IMR-90 (cell line): ENCODE data around the gene RETREG1. TPM values are rescaled to one million over a fixed set of nuclear protein-coding genes. Genes with fewer than 3 reads are reported as not detected.
A peak's percentile ranks its signal among the peaks of the same experiment; 100 is the strongest.

Experiments used
- ATAC-seq: fragments of 200-7000 bp; cut with Tn5 transposase; 2 replicates; pipeline ENCODE4 v1.9.1; 2020; ENCODE audit warnings: low read depth, mild to moderate bottlenecking, moderate library complexity
- BruUV-seq: library from RNA; stranded (reverse); fragments of 400-500 nt; replicated peaks from 2 replicates; lab custom pipeline; 2021; lab: Mats Ljungman, UMichigan
- CTCF ChIA-PET: fragments of 300-600 bp; formaldehyde crosslinking; extraction: SDS; loops from one replicate; lab custom pipeline; 2021; ENCODE audit warnings: antibody characterized with exemption; lab: Yijun Ruan, JAX
- POLR2A ChIA-PET: fragments of 300-600 bp; sonication (Branson Sonifier 250); formaldehyde crosslinking; loops from one replicate; lab custom pipeline; 2022; ENCODE audit warnings: antibody characterized with exemption; ENCODE audit not compliant: unreplicated experiment; lab: Charles Lee
- DNase-seq: peaks from one replicate; pipeline ENCODE4 v3.0.0; 2013
- H2AFZ ChIP-seq: replicated peaks from 2 replicates; pipeline ENCODE3; 2013; ENCODE audit warnings: low read length, mild to moderate bottlenecking; ENCODE audit not compliant: poor library complexity
- H2AK5ac ChIP-seq: 2 replicates; pipeline ENCODE4 v1.6.1; 2013; ENCODE audit warnings: low read depth, low read length, inconsistent platforms
- H2AK9ac ChIP-seq: replicated peaks from 2 replicates; pipeline ENCODE3; 2013; ENCODE audit warnings: mild to moderate bottlenecking, low read depth, low read length, moderate library complexity; ENCODE audit not compliant: poor library complexity
- H2BK120ac ChIP-seq: 2 replicates; pipeline ENCODE4 v1.6.1; 2013; ENCODE audit warnings: low read depth, low read length, inconsistent platforms
- H2BK15ac ChIP-seq: 3 replicates; pipeline ENCODE4 v1.6.1; 2013; ENCODE audit warnings: low read depth, low read length, inconsistent platforms
- H2BK20ac ChIP-seq: 2 replicates; pipeline ENCODE4 v1.6.1; 2013; ENCODE audit warnings: low read depth, mild to moderate bottlenecking, inconsistent platforms, low read length, moderate library complexity
- H2BK5ac ChIP-seq: 2 replicates; pipeline ENCODE4 v1.6.1; 2013; ENCODE audit warnings: mild to moderate bottlenecking, low read depth, low read length, inconsistent platforms; ENCODE audit not compliant: poor library complexity, severe bottlenecking
- H3K14ac ChIP-seq: replicated peaks from 2 replicates; pipeline ENCODE4 v1.6.1; 2013; ENCODE audit warnings: low read depth, low read length, inconsistent platforms
- H3K18ac ChIP-seq: 2 replicates; pipeline ENCODE4 v1.6.1; 2013; ENCODE audit warnings: low read depth, low read length, control low read depth
- H3K23ac ChIP-seq: 2 replicates; pipeline ENCODE4 v1.6.1; 2013; ENCODE audit warnings: low read depth, low read length, inconsistent platforms
- H3K27ac ChIP-seq: 2 replicates; pipeline ENCODE4 v1.5.1; 2013; ENCODE audit warnings: mild to moderate bottlenecking, control low read depth, low read length; ENCODE audit not compliant: insufficient read depth
- H3K27me3 ChIP-seq: 2 replicates; pipeline ENCODE4 v1.6.1; 2013; ENCODE audit warnings: low read length; ENCODE audit not compliant: control insufficient read depth, insufficient read depth
- H3K36me3 ChIP-seq: 2 replicates; pipeline ENCODE4 v1.6.1; 2013; ENCODE audit warnings: low read length, mixed read lengths; ENCODE audit not compliant: control insufficient read depth, insufficient read depth
- H3K4ac ChIP-seq: 2 replicates; pipeline ENCODE4 v1.6.1; 2013; ENCODE audit warnings: low read depth, low read length, inconsistent platforms
- H3K4me1 ChIP-seq: 2 replicates; pipeline ENCODE4 v1.6.1; 2013; ENCODE audit warnings: low read length, mixed read lengths; ENCODE audit not compliant: control insufficient read depth, insufficient read depth
- H3K4me2 ChIP-seq: 2 replicates; pipeline ENCODE4 v1.6.1; 2013; ENCODE audit warnings: low read depth, mild to moderate bottlenecking, control low read depth, low read length, moderate library complexity
- H3K4me3 ChIP-seq: 2 replicates; pipeline ENCODE4 v1.5.1; 2013; ENCODE audit warnings: low read depth, mild to moderate bottlenecking, control low read depth, low read length, moderate library complexity; ENCODE audit not compliant: insufficient read depth
- H3K56ac ChIP-seq: 2 replicates; pipeline ENCODE4 v1.6.1; 2013; ENCODE audit warnings: low read length, inconsistent platforms; ENCODE audit not compliant: insufficient read depth; ENCODE audit errors: extremely low read depth
- H3K79me1 ChIP-seq, 2 experiments: 2 replicates each; pipeline ENCODE4 v1.6.1; 2013; ENCODE audit warnings: low read length in 2 of 2, inconsistent platforms in 1 of 2, low read depth in 1 of 2
- H3K9ac ChIP-seq: 2 replicates; pipeline ENCODE4 v1.6.1; 2013; ENCODE audit warnings: low read depth, low read length, control low read depth
- H3K9me1 ChIP-seq: 2 replicates; pipeline ENCODE4 v1.6.1; 2013; ENCODE audit warnings: low read length, inconsistent platforms; ENCODE audit not compliant: insufficient read depth
- H3K9me3 ChIP-seq: 2 replicates; pipeline ENCODE4 v1.6.1; 2013; ENCODE audit warnings: low read length; ENCODE audit not compliant: control insufficient read depth, insufficient read depth
- H4K20me1 ChIP-seq: 2 replicates; pipeline ENCODE4 v1.6.1; 2013; ENCODE audit warnings: low read length, inconsistent platforms; ENCODE audit not compliant: insufficient read depth
- H4K5ac ChIP-seq: 2 replicates; pipeline ENCODE4 v1.6.1; 2013; ENCODE audit warnings: mild to moderate bottlenecking, low read depth, low read length, control low read depth
- H4K8ac ChIP-seq, 2 experiments: 2 replicates each; pipeline ENCODE4 v1.6.1; 2013; ENCODE audit warnings: low read depth in 2 of 2, low read length in 2 of 2, control low read depth in 1 of 2, inconsistent platforms in 1 of 2
- H4K91ac ChIP-seq: 2 replicates; pipeline ENCODE4 v1.6.1; 2013; ENCODE audit warnings: low read depth, low read length, inconsistent platforms; ENCODE audit not compliant: insufficient read depth
- MAFK ChIP-seq: IDR thresholded peaks from 2 replicates; pipeline ENCODE4 v1.6.1; 2012; ENCODE audit warnings: low read depth, low read length, improper control_type of control experiment
- MXI1 ChIP-seq: IDR thresholded peaks from 2 replicates; pipeline ENCODE4 v1.6.1; 2012; ENCODE audit warnings: low read depth, mild to moderate bottlenecking, low read length, moderate library complexity, borderline replicate concordance
- NFE2L2 ChIP-seq: fragments of 150-350 bp; IDR thresholded peaks from 2 replicates; pipeline ENCODE4 v1.6.1; 2016; ENCODE audit warnings: low read depth, mild to moderate bottlenecking, low read length
- RAD21 ChIP-seq: IDR thresholded peaks from 2 replicates; pipeline ENCODE4 v1.6.1; 2012; ENCODE audit warnings: low read length, improper control_type of control experiment
- RCOR1 ChIP-seq: IDR thresholded peaks from 2 replicates; pipeline ENCODE4 v1.6.1; 2012; ENCODE audit warnings: mild to moderate bottlenecking, low read length, improper control_type of control experiment; ENCODE audit not compliant: insufficient replicate concordance
- SMC3 ChIP-seq: fragments of 150-350 bp; IDR thresholded peaks from 2 replicates; pipeline ENCODE4 v1.6.1; 2016; ENCODE audit warnings: low read depth, mild to moderate bottlenecking, antibody characterized with exemption, low read length, moderate library complexity
- WGBS, 2 experiments: methylation state at CpG; one replicate each; pipeline versions ENCODE4 v1.1.5 to v1.1.7; 2013; ENCODE audit warnings: missing lambda C conversion rate in 2 of 2; ENCODE audit not compliant: insufficient read length in 1 of 2; ENCODE audit errors: extremely low coverage in 2 of 2; 5-methylcytosine and 5-hydroxymethylcytosine counted together
- dilution Hi-C: fragments of 300-500 bp; cut with HindIII; formaldehyde crosslinking; loops from one replicate; pipeline ENCODE4 v1.14.3; 2018; ENCODE audit warnings: low sequenced_read_pairs; ENCODE audit not compliant: unreplicated experiment
- in situ Hi-C: fragments of 300-500 bp; cut with MboI; formaldehyde crosslinking; loops from 3 replicates; pipeline ENCODE4 v1.14.3; 2019; ENCODE audit warnings: low sequenced_read_pairs, inconsistent platforms, mixed read lengths
- intact Hi-C: fragments of 100-400 bp; cut with micrococcal nuclease; formaldehyde crosslinking; loops from 2 replicates; pipeline ENCODE4 v1.10.0; 2022
- polyA plus RNA-seq, 3 experiments: library from polyadenylated mRNA; depleted of rRNA; stranded (reverse); fragments of >200 nt; gene quantifications; 2 replicates each; pipeline ENCODE4 v1.2.3, GENCODE V29; 2012; ENCODE audit warnings: low replicate concordance in 1 of 3
- total RNA-seq: library from RNA; depleted of rRNA; stranded (reverse); fragments of >200 nt; gene quantifications from 2 replicates; pipeline ENCODE4 v1.2.3, GENCODE V29; 2012
- TF ChIP-seq, protein P1 (sequence below): conservative IDR thresholded peaks from 2 replicates; pipeline ENCODE4 v1.5.1; 2012; ENCODE audit warnings: mild to moderate bottlenecking, low read depth, low read length, improper control_type of control experiment

RETREG1 gene
- total and polyA plus RNA-seq, 2 of the 4 experiments (the other 2 are of a cell fraction), result not detected

- H2BK20ac ChIP-seq, result no peak overlapping the region
- dilution Hi-C loops, result no loop called here
- no peak overlapping the region for H2BK5ac ChIP-seq
- no peak overlapping the region for H2BK120ac ChIP-seq
- no peak overlapping the region for H3K4ac ChIP-seq
- H4K5ac ChIP-seq, result no peak overlapping the region
- H2AK9ac ChIP-seq, result no peak overlapping the region
- no peak overlapping the region for H2AK5ac ChIP-seq
- no peak overlapping the region for H4K91ac ChIP-seq
- intact Hi-C loops, result loop anchor here (1.0 to 5.0 kb wide), 3 partner anchors 61 to 652 kb away; no protein-coding TSS in a partner anchor
- no peaks in the 10 kb centered on the region for H3K4me1 ChIP-seq
- no peak overlapping the region for H3K27ac ChIP-seq
- H3K23ac ChIP-seq, result no peak overlapping the region
- no peaks in the 10 kb centered on the region for H3K9me3 ChIP-seq
- H2AFZ ChIP-seq, result no peak overlapping the region
- no peak overlapping the region for H3K9ac ChIP-seq
- no TSS peak for BruUV-seq
- POLR2A ChIA-PET, result no interaction called here
- H3K14ac ChIP-seq, result no peak overlapping the region
- H3K9me1 ChIP-seq, result no peaks in the 10 kb centered on the region
- no peaks in the 10 kb centered on the region for H3K79me1 ChIP-seq
- in situ Hi-C loops, result no loop called here
- H3K56ac ChIP-seq, result no peak overlapping the region
- H4K20me1 ChIP-seq, result no peaks in the 10 kb centered on the region
- peaks cover 21% of the 10 kb centered on the region for H3K27me3 ChIP-seq
- TF ChIP-seq RCOR1 (no peak), RAD21 (peak; percentile 66), MAFK (no peak), MXI1 (no peak), SMC3 (peak; percentile 85), NFE2L2 (no peak)
- TF ChIP-seq, protein P1, sequence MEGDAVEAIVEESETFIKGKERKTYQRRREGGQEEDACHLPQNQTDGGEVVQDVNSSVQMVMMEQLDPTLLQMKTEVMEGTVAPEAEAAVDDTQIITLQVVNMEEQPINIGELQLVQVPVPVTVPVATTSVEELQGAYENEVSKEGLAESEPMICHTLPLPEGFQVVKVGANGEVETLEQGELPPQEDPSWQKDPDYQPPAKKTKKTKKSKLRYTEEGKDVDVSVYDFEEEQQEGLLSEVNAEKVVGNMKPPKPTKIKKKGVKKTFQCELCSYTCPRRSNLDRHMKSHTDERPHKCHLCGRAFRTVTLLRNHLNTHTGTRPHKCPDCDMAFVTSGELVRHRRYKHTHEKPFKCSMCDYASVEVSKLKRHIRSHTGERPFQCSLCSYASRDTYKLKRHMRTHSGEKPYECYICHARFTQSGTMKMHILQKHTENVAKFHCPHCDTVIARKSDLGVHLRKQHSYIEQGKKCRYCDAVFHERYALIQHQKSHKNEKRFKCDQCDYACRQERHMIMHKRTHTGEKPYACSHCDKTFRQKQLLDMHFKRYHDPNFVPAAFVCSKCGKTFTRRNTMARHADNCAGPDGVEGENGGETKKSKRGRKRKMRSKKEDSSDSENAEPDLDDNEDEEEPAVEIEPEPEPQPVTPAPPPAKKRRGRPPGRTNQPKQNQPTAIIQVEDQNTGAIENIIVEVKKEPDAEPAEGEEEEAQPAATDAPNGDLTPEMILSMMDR, result peak; percentile 64
- CTCF ChIA-PET, result interaction anchor here (1.2 to 3.1 kb wide), 4 partner anchors 9 to 68 kb away, joined by 4 to 11 read pairs (median 6); no protein-coding TSS in a partner anchor
- no peak overlapping the region for H4K8ac ChIP-seq
- ATAC-seq (peak; percentile 61), DNase-seq (peak; percentile 49)
- WGBS, 2 experiments, result no CpG with 5 or more reads among the region's 7 CpGs
- H3K18ac ChIP-seq, result no peak overlapping the region
- H3K4me2 ChIP-seq, result no peak overlapping the region
- H2BK15ac ChIP-seq, result no peak overlapping the region
- no peak overlapping the region for H3K4me3 ChIP-seq
- no peaks in the 10 kb centered on the region for H3K36me3 ChIP-seq
These were observed 66.4 kb downstream of the RETREG1 start for GRCh38 chr5:16550316-16550952.
